ENCODE results near the gene AGPS.

DNA sequence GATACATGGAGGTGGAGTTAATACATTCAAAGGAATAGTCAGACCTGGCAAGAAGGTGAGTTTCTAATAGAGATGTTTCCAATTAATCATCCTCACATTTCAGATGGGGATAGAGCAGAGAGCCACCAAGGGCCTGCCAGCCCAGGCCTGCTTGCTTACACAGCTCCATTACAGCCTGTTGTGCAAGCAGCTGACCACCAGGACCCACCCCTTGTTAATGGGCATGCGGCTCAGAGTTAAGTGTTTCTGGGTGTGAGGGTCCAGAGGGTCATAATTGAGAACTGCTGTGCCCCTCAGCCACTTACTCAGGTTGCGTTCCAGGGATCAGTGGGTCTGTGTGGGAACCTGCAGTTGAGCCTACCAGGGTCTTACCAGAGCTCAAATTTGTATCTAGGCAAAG, 199.8 kb downstream of the AGPS start:
- TF ChIP-seq ZNF18 (tag by site-specific recombination; IDR thresholded peaks at IDR 0.05) (no peak), SP2 (tag by site-specific recombination; IDR thresholded peaks at IDR 0.05) (no peak), ZBTB20 (tag by site-specific recombination; IDR thresholded peaks at IDR 0.05) (no peak), CTCF (tag by site-specific recombination; IDR thresholded peaks at IDR 0.05) (no peak), ZSCAN4 (tag by site-specific recombination; IDR thresholded peaks at IDR 0.05) (no peak), BCL11B (tag by site-specific recombination; IDR thresholded peaks at IDR 0.05; ENCODE audit: low read depth) (no peak), RBAK (tag by site-specific recombination; IDR thresholded peaks at IDR 0.05) (no peak)

All from HEK293 (cell line).